Measurements from ENCODE around the gene POLR2L.

Gene POLR2L

DNA sequence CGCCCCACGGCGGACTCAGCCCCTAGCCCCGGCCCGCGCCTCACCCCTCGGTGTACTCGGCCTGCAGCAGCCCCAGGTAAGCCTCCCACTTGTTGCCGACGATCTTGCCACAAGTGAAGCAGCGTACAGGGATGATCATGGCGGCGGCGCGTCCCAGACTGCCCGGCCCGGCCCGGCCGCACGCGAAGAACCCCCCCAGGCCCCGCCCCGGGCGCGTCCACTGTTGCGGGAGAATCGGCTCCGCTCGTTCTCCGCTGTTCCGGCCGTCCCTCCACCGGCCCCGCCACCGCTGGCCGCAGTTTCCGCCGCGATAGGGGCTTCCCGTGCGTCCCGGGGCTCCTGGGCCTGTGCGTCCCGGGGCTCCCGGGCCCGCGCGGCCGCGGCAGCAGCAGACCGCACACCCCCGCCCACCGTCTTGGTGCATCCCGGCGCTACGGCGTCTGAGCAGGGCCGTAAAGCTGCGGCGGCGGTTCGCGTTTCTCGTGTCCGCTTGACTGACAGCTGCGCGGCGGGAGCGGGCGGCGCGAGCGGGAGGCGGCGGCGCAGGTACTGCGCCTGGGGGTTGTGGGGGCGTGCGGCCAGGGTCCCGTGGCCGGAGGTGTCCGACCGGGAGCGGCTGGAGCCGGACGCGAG, at the start of gene POLR2L, which contains the start of gene TSPAN4:
Gene POLR2L (minus strand): TSS at position 160 of the 633 bp plus-strand sequence. CDS start 21 bp downstream, at position 139.
Gene TSPAN4 (plus strand): TSS at position 483 of the 633 bp plus-strand sequence. CDS start 7,453 bp downstream, outside the sequence.
- H3K27ac ChIP-seq, result peak within 1 kb of the TSS; percentile 88 to 95
- H3K36me3 ChIP-seq, result peaks cover 23 to 35% (median 34%) of the 10 kb centered on the region in 3 donors
- peaks cover 4 to 77% (median 61%) of the 10 kb centered on the region in 4 donors for H3K4me1 ChIP-seq
- DNase-seq, result peak; percentile 84 to 93
- no peaks in the 10 kb centered on the region for H3K9me3 ChIP-seq
- H3K4me3 ChIP-seq, result peak within 1 kb of the TSS; percentile 98
- intact Hi-C loops (cut with DNase I; ENCODE audit: low total_unique reads), result loop anchor here (5.0 kb wide), 1 partner anchor 35 kb away; the partner anchor contains the start of genes PIDD1 and RPLP2
- peaks cover 0 to 4% of the 10 kb centered on the region in 2 donors for H3K27me3 ChIP-seq
- TF ChIP-seq, protein P1, sequence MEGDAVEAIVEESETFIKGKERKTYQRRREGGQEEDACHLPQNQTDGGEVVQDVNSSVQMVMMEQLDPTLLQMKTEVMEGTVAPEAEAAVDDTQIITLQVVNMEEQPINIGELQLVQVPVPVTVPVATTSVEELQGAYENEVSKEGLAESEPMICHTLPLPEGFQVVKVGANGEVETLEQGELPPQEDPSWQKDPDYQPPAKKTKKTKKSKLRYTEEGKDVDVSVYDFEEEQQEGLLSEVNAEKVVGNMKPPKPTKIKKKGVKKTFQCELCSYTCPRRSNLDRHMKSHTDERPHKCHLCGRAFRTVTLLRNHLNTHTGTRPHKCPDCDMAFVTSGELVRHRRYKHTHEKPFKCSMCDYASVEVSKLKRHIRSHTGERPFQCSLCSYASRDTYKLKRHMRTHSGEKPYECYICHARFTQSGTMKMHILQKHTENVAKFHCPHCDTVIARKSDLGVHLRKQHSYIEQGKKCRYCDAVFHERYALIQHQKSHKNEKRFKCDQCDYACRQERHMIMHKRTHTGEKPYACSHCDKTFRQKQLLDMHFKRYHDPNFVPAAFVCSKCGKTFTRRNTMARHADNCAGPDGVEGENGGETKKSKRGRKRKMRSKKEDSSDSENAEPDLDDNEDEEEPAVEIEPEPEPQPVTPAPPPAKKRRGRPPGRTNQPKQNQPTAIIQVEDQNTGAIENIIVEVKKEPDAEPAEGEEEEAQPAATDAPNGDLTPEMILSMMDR (IDR thresholded peaks at IDR 0.05), result peak in 1 of 2 experiments; percentile 18

DNA sequence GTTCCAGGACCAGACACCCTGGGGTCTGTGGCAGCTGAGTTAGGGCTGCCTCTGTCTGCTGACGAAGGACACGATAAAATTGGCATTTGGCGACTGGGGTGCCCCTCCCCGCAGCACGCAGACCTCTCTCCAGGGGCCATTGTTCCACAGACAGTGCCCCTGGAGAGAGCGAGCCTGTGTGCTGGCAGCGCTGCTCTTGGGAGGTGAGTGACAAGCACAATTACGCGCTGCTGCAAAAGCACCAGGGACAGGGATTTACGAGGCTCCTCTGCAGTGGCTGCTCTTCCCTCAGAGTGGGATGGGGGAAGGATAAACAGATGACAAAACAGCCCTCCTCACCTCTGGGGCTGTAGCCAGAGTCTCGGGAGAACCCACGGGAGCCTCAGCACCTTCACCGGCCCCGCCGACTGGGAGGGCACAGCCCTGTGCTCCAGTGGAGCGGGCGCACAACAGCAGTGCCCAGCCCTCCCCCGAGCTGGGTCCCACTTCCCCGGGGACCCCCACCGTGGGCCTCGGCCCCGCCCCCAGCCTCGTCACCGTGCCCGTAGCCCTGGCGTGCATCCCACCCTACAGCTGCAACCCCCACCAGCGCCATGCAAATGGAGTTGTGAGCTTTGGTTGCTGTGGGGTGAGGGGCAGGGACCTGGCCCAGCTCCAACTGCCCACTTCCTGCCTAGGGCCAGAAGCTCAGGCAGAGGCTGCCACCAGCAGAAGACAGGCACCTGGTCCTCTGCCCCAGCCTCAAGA, 48.6 kb upstream of the POLR2L start:
- no peak for DNase-seq
- Histone ChIP-seq H3K27me3 (no peaks in the 10 kb centered on the region), H3K36me3 (peaks cover 3 to 87% (median 10%) of the 10 kb centered on the region in 3 donors), H3K4me3 (no peak overlapping the region), H3K4me1 (no peaks in the 10 kb centered on the region), H3K27ac (no peak overlapping the region), H3K9me3 (no peaks in the 10 kb centered on the region)
- TF ChIP-seq, protein P1 (IDR thresholded peaks at IDR 0.05), result no peak
- intact Hi-C loops (cut with DNase I; ENCODE audit: low total_unique reads), result no loop called here

DNA sequence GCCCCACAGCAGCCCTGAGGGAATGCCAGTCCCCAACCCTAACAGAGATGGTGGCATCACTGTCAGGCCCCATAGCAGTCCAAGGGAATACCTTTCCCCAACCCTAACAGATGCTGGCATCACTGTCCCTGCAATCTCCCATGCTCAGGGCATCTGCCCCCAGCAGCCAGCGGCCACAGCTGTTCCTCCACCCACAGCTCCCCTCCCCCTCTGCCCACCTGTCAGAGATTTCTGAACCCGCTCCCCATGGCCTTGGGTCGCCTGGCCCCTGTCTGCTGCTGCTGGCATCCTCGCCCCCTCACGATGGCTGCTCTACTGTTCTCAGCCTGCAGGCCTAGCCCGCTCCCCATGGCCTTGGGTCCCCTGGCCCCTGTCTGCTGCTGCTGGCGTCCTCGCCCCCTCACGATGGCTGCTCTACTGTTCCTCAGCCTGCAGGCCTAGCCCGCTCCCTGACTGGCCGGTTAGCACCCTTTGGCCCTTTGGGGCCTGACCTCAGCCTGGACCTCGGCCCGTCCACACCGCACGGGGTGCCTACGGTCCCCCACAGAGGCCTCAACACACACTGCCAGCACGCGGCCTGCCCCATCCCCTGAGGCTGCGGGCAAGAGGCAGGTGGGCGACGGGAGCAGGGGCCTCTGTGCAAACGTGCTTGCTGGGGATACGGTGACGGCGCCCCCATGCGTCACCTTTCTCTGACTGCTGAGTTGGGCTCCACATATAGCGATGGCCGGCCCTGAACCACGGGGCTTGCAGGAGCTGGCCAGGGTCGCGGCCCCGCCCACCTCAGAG, 47.6 kb upstream of the POLR2L start:
- TF ChIP-seq, protein P1 (IDR thresholded peaks at IDR 0.05), result no peak
- intact Hi-C loops (cut with DNase I; ENCODE audit: low total_unique reads), result no loop called here
- no peak overlapping the region for H3K27ac ChIP-seq
- no peak for DNase-seq
- H3K9me3 ChIP-seq, result no peaks in the 10 kb centered on the region
- no peaks in the 10 kb centered on the region for H3K4me1 ChIP-seq
- H3K4me3 ChIP-seq, result no peak overlapping the region
- H3K27me3 ChIP-seq, result no peaks in the 10 kb centered on the region
- peaks cover 3 to 89% (median 10%) of the 10 kb centered on the region in 3 donors for H3K36me3 ChIP-seq

DNA sequence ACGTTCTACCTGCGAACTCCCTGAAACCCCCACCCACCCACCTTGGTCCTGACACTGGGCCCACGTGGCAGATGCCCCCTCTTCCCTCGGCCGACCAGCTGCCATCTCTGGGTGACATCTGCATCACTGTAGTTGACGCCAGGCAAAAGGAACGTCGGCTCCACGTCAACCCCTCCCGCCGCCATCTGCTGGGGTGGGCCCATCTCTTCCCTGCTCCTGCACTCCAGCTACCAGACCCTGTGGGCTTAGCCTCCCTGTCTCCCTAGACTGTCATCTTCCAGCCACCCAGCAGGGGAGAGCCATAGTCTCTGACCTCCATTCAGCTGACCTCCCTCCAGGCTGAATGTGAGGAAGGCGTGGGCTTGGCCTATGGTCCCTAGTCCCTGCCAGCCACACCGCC, 46.9 kb upstream of the POLR2L start:
- TF ChIP-seq, protein P1 (IDR thresholded peaks at IDR 0.05), result no peak
- H3K4me1 ChIP-seq, result no peaks in the 10 kb centered on the region
- no peak overlapping the region for H3K27ac ChIP-seq
- DNase-seq, result no peak
- no peaks in the 10 kb centered on the region for H3K9me3 ChIP-seq
- H3K36me3 ChIP-seq, result peaks cover 3 to 89% (median 10%) of the 10 kb centered on the region in 3 donors
- H3K27me3 ChIP-seq, result no peaks in the 10 kb centered on the region
- H3K4me3 ChIP-seq, result no peak overlapping the region
- intact Hi-C loops (cut with DNase I; ENCODE audit: low total_unique reads), result no loop called here

Measured in tibial artery (tissue), 4 donors.